Pancreas (tissue), 10 donors: ENCODE measurements around the gene N4BP2. TPM values are rescaled to one million over a fixed set of nuclear protein-coding genes. Genes with fewer than 3 reads are reported as not detected.
A peak's percentile ranks its signal among the peaks of the same experiment; 100 is the strongest.

Experiments used
- ATAC-seq, 4 donors: fragments of 200-7000 bp; cut with Tn5 transposase; one replicate each; pipeline versions ENCODE4 v1.8.0 to v1.9.1; 2020; ENCODE audit warnings: mild to moderate bottlenecking in 4 of 4, moderate library complexity in 4 of 4
- DNase-seq, 6 donors: peaks; one replicate each; pipeline ENCODE4 v3.0.0-alpha.2; 2020
- FAIRE-seq: peaks from 2 replicates; lab custom pipeline; 2012; peaks lifted over from hg19 to GRCh38; lab: Jason Lieb, UNC
- H3K27ac ChIP-seq, 4 donors: fragments of 200-600 bp; sonication (generic); 1 replicate in 3 of 4; 2 replicates in 1 of 4; pipeline versions ENCODE4 v1.5.0 to v1.8.0; 2020
- H3K27me3 ChIP-seq, 4 donors: fragments of 200-600 bp; one replicate each; pipeline ENCODE4 v1.8.0; 2021
- H3K36me3 ChIP-seq, 3 donors: fragments of 200-600 bp; sonication (generic) in 1 of 3; one replicate each; pipeline versions ENCODE4 v1.5.0 to v1.8.0; 2020 to 2021
- H3K4me1 ChIP-seq, 3 donors: fragments of 200-600 bp; one replicate each; pipeline ENCODE4 v1.8.0; 2021
- H3K4me3 ChIP-seq, 4 donors: fragments of 200-600 bp; sonication (generic) in 2 of 4; one replicate each; pipeline versions ENCODE4 v1.5.0 to v1.8.0; 2020 to 2021
- H3K9me3 ChIP-seq, 4 donors: fragments of 200-600 bp; one replicate each; pipeline ENCODE4 v1.8.0; 2021
- CTCF ChIP-seq, 4 donors: fragments of 200-600 bp; sonication (generic) in 3 of 4; IDR thresholded peaks; one replicate each; pipeline versions ENCODE4 v1.5.0 to v1.8.0; 2021; ENCODE audit warnings: antibody characterized with exemption in 4 of 4
- WGBS, 2 donors: extraction: QIAGEN DNeasy Blood & Tissue Kit; methylation state at CpG; one replicate each; pipeline ENCODE4 v1.1.7; 2013; 5-methylcytosine and 5-hydroxymethylcytosine counted together
- intact Hi-C, 3 donors: fragments of 100-400 bp; cut with DNase I; formaldehyde crosslinking; loops; one replicate each; pipeline versions ENCODE4 v1.11.1 to v1.14.2; 2022
- polyA plus RNA-seq, 2 donors: library from polyadenylated mRNA; stranded (reverse); fragments of 200-250 nt; gene quantifications; one replicate each; pipeline ENCODE4 v1.2.3, GENCODE V29; 2013
- total RNA-seq, 6 donors: library from RNA; stranded (reverse); fragmentation: NEBNext Ultra II Directional in 4 of 6; extraction: Animal tissue kit (Norgen Biotek cat#: 25700) in 4 of 6; gene quantifications; one replicate each; pipeline versions ENCODE4 v1.2.1 to v1.2.4, GENCODE V29; 2021 to 2023
- donor health status: healthy with polysubstance abuse.
- donor health status: DM: no; HTN: no; CAD: no; lungs with moderate emphysema.
- donor health status: DM: no; HTN: no; CAD: no.
- donor health status: control.
- donor health status: control.
- donor health status: Bipolar disorder and iron deficiency.
- donor health status: DM: yes; HTN: yes; CAD: no.
- donor health status: DM: no; HTN: no; CAD: no.
- donor health status: DM: no; HTN: no; CAD: no.
- donor health status: DM: yes; HTN: yes; CAD: no.

The N4BP2 gene
- total and polyA plus RNA-seq, 8 donors: 1.6 to 13.4 (median 11.2) TPM

GRCh38 chr4:40202474-40202873 is 145.8 kb downstream of the N4BP2 start:
- H3K9me3 ChIP-seq: no peaks in the 10 kb centered on the region
- 83 to 94% methylated on average over 3 of the region's 3 CpGs for WGBS, 2 donors
- no peak for FAIRE-seq
- no peak for TF ChIP-seq CTCF (IDR thresholded peaks at IDR 0.05)
- no peaks in the 10 kb centered on the region for H3K27me3 ChIP-seq
- no peak overlapping the region for H3K4me3 ChIP-seq
- ATAC-seq: no peak
- H3K4me1 ChIP-seq: no peaks in the 10 kb centered on the region
- H3K36me3 ChIP-seq: no peaks in the 10 kb centered on the region
- intact Hi-C loops: no loop called here
- H3K27ac ChIP-seq: no peak overlapping the region
- DNase-seq: no peak

- Histone ChIP-seq H3K4me3 (no peak overlapping the region), H3K36me3 (no peaks in the 10 kb centered on the region), H3K9me3 (no peaks in the 10 kb centered on the region), H3K27me3 (no peaks in the 10 kb centered on the region), H3K27ac (peak overlapping the region in 1 of 4 donors; percentile 21), H3K4me1 (no peaks in the 10 kb centered on the region)
- WGBS, 2 donors: 87 to 89% methylated on average over 9 of the region's 9 CpGs
- intact Hi-C loops: no loop called here
- TF ChIP-seq CTCF (IDR thresholded peaks at IDR 0.05): no peak
- no peak for FAIRE-seq
- no peak for ATAC-seq
- DNase-seq: no peak
Observed at GRCh38 chr4:40204507-40205258, 148.0 kb downstream of the N4BP2 start.

GRCh38 chr4:40205259-40206198 is 148.9 kb downstream of the N4BP2 start:
- no peak for FAIRE-seq
- WGBS, 2 donors: 81 to 86% methylated on average over 6 of the region's 6 CpGs
- intact Hi-C loops: no loop called here

GRCh38 chr4:40206426-40206825 is 149.8 kb downstream of the N4BP2 start:
- no peak overlapping the region for H3K4me3 ChIP-seq
- H3K27ac ChIP-seq: peak overlapping the region in 2 of 4 donors; percentile 21 to 44
- intact Hi-C loops: no loop called here
- no peak for TF ChIP-seq CTCF (IDR thresholded peaks at IDR 0.05)
- ATAC-seq (peak in 1 of 4 donors; percentile 29), DNase-seq (no peak), FAIRE-seq (no peak)
- no peaks in the 10 kb centered on the region for H3K9me3 ChIP-seq
- WGBS, 2 donors: 68 to 78% methylated on average over 2 of the region's 2 CpGs
- no peaks in the 10 kb centered on the region for H3K4me1 ChIP-seq
- H3K27me3 ChIP-seq: no peaks in the 10 kb centered on the region
- H3K36me3 ChIP-seq: no peaks in the 10 kb centered on the region

More at GRCh38 chr4:40205259-40206198, 148.9 kb downstream of the N4BP2 start:
- Histone ChIP-seq H3K4me1 (no peaks in the 10 kb centered on the region), H3K4me3 (no peak overlapping the region), H3K9me3 (no peaks in the 10 kb centered on the region), H3K36me3 (no peaks in the 10 kb centered on the region), H3K27me3 (no peaks in the 10 kb centered on the region), H3K27ac (peak overlapping the region in 2 of 4 donors; percentile 21 to 44)
- DNase-seq: no peak
- ATAC-seq: peak in 2 of 4 donors; percentile 53 to 75
- no peak for TF ChIP-seq CTCF (IDR thresholded peaks at IDR 0.05)

Other genes starting within 250 kb of the N4BP2 start
- gene PDS5A, start 78.9 kb upstream of the N4BP2 start, total RNA-seq: 10 to 100 TPM; 24.4 to 42.6 (median 28.9) TPM
- 10 to 100 TPM; 12.1 to 12.2 TPM for gene PDS5A, start 78.9 kb upstream of the N4BP2 start, polyA plus RNA-seq
- 1 to 10 TPM in 3 of 6 donors, under 1 TPM in 3; 0.08 to 1.8 (median 0.85) TPM for gene RHOH, start 140.2 kb downstream of the N4BP2 start, total RNA-seq
- gene RHOH, start 140.2 kb downstream of the N4BP2 start, polyA plus RNA-seq: under 1 TPM; 0.09 to 0.11 TPM